Nephron (organoid): ENCODE measurements around the gene MUSK.
A peak's percentile ranks its signal among the peaks of the same experiment; 100 is the strongest.

Experiments
- H3K27ac Mint-ChIP-seq, 3 experiments: 2 replicates each; pipeline ENCODE4 v1.8.0; 2020; ENCODE audit warnings: mixed read lengths in 3 of 3, mild to moderate bottlenecking in 2 of 3, moderate library complexity in 1 of 3
- H3K27me3 Mint-ChIP-seq: 2 replicates; pipeline ENCODE4 v1.8.0; 2021; ENCODE audit warnings: low read depth, mild to moderate bottlenecking, moderate library complexity, mixed read lengths
- H3K36me3 Mint-ChIP-seq: 2 replicates; pipeline ENCODE4 v1.8.0; 2020; ENCODE audit warnings: low read depth, mixed read lengths
- H3K4me1 Mint-ChIP-seq: 2 replicates; pipeline ENCODE4 v1.8.0; 2020; ENCODE audit warnings: mixed read lengths
- H3K4me3 Mint-ChIP-seq, 3 experiments: 2 replicates each; pipeline ENCODE4 v1.8.0; 2020; ENCODE audit warnings: mild to moderate bottlenecking in 3 of 3, mixed read lengths in 3 of 3, moderate library complexity in 2 of 3
- H3K9me3 Mint-ChIP-seq: 2 replicates; pipeline ENCODE4 v1.8.0; 2020; ENCODE audit warnings: mixed read lengths
- TF ChIP-seq, protein P1 (sequence below), 3 experiments: fragments of 200-600 bp; sonication (generic); IDR thresholded peaks; one replicate each; pipeline ENCODE4 v1.5.0; 2021; ENCODE audit warnings: antibody characterized with exemption in 3 of 3; ENCODE audit not compliant: unreplicated experiment in 3 of 3

The MUSK gene

DNA sequence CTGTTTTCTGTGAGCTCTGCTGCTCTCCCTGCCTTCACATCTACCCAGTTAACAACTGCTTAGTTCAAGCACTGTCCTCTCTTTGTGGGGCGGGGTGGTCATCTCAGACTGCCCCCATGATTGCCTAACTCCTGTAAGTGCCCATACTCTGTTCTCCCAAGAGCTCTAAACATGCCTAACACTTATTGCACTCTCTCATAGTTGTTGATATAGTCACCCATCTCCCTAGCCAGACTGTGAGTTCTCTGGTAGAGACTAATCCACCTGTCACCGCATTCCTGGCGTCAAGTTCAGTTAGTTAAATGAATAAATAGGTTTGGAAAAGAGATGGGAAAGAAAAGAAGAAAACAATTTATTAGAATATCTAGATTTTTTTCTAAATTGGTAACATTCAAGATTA lies 18.3 kb upstream of the MUSK start:
- no peaks in the 10 kb centered on the region for H3K27me3 Mint-ChIP-seq
- peaks cover 33% of the 10 kb centered on the region for H3K4me1 Mint-ChIP-seq

DNA sequence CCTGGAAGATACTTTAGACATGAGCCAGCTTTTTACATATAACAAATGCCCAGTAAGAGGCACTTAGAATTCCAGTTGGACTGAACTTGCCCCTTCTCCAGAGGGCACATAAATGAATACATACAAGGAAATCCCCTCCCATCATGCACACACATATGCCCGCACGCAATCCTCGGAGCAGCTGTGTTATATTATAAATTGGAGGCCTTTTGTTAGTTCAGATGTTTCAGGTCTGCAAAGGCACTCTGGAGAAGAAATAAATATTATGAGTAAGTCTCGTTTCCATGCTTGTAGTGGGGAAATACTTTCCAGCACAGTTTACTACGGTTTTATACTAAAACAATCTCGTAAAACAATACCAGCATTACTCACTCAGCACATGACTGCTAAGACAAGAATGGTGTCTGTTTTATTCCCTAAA lies 17.6 kb upstream of the MUSK start:
- H3K9me3 Mint-ChIP-seq: no peaks in the 10 kb centered on the region
- H3K27ac Mint-ChIP-seq: peak overlapping the region; percentile 50 to 93 (median 72)
- no peaks in the 10 kb centered on the region for H3K36me3 Mint-ChIP-seq
- no peaks in the 10 kb centered on the region for H3K27me3 Mint-ChIP-seq
- TF ChIP-seq, protein P1, sequence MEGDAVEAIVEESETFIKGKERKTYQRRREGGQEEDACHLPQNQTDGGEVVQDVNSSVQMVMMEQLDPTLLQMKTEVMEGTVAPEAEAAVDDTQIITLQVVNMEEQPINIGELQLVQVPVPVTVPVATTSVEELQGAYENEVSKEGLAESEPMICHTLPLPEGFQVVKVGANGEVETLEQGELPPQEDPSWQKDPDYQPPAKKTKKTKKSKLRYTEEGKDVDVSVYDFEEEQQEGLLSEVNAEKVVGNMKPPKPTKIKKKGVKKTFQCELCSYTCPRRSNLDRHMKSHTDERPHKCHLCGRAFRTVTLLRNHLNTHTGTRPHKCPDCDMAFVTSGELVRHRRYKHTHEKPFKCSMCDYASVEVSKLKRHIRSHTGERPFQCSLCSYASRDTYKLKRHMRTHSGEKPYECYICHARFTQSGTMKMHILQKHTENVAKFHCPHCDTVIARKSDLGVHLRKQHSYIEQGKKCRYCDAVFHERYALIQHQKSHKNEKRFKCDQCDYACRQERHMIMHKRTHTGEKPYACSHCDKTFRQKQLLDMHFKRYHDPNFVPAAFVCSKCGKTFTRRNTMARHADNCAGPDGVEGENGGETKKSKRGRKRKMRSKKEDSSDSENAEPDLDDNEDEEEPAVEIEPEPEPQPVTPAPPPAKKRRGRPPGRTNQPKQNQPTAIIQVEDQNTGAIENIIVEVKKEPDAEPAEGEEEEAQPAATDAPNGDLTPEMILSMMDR (IDR thresholded peaks at IDR 0.05; ENCODE audit: unreplicated experiment in 3 of 3): no peak
- H3K4me1 Mint-ChIP-seq: peaks cover 33% of the 10 kb centered on the region
- no peak overlapping the region for H3K4me3 Mint-ChIP-seq

More for the DNA sequence above, 18.3 kb upstream of the MUSK start:
- no peak overlapping the region for H3K4me3 Mint-ChIP-seq
- TF ChIP-seq, protein P1 (IDR thresholded peaks at IDR 0.05; ENCODE audit: unreplicated experiment in 3 of 3): no peak
- H3K9me3 Mint-ChIP-seq: no peaks in the 10 kb centered on the region
- peak overlapping the region in 1 of 3 experiments; percentile 7 for H3K27ac Mint-ChIP-seq
- H3K36me3 Mint-ChIP-seq: no peaks in the 10 kb centered on the region

DNA sequence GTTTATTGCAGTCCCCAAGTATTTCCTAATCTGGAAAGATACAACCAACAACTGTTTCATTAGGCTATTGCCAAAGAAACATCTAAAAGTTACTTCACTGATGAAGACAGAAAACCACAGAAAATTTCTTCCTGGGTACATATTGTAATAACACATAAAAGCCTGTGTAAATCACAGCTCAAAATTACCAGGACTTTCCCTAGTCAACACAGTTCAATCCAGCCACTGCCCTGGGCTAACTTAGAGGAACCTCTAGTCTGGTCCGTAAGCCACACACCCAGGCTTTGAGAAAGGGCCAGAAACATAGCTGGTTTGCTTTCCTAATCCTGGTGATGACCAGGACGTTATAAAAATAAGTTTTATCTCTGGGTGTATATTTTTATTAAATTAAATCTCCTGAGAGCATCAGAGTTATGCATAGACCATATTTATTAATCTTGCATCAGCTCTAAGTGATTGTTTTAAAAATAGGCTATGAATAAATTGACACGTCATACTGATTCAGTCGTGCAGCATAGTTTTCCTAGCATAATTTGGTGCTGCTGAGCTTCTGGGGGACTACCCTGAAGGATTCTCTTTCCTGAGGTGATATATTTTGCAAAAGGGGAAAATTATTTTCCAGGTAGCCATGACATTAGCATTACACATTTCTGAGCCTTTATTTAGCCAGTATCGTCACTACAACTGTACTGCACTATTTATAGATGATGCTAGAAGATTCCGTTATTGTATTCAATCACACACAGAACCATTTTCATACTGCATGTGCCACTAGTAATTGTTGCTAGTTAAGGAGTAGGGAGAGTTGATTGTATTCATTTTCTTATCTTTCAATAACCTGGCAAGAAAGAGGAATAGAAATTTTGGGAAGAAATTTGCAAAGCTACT lies 12.6 kb upstream of the MUSK start:
- H3K9me3 Mint-ChIP-seq: peaks cover 2% of the 10 kb centered on the region
- H3K27me3 Mint-ChIP-seq: no peaks in the 10 kb centered on the region
- H3K4me3 Mint-ChIP-seq: no peak overlapping the region
- H3K27ac Mint-ChIP-seq: no peak overlapping the region
- no peaks in the 10 kb centered on the region for H3K36me3 Mint-ChIP-seq
- peaks cover 13% of the 10 kb centered on the region for H3K4me1 Mint-ChIP-seq
- TF ChIP-seq, protein P1 (IDR thresholded peaks at IDR 0.05; ENCODE audit: unreplicated experiment in 3 of 3): no peak

DNA sequence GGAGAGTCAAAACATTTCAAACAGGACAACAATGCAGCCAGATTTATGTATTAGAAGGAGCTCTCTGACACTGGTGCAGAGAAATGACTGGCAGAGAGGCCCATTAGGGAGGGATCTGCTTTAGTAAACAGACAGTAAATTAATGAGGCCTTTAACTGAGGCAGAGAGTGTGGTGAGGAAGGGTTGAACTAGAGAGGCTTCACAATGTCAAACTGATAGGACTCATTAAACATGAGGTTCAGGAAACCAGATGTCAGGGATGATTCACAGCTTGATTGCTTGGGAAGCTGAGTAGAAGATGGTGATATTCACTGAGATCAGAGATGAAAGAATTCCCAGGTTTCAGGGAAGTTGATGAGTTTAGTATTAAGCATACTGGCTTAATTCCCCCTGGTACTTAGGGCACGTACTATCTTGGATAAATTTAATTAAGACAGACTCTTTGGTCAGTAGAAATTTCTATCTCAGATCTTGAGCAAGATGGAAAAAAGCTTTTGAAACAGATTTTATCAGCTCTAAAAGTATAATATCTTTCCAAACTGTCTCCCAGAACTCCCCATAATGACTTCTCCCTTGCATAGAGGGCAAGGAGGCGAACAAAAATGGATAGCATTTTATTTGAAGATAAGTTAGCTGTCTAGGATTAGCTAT lies 8.6 kb upstream of the MUSK start:
- H3K9me3 Mint-ChIP-seq: peaks cover 2% of the 10 kb centered on the region
- H3K4me3 Mint-ChIP-seq: no peak overlapping the region
- no peaks in the 10 kb centered on the region for H3K27me3 Mint-ChIP-seq
- no peaks in the 10 kb centered on the region for H3K4me1 Mint-ChIP-seq
- TF ChIP-seq, protein P1 (IDR thresholded peaks at IDR 0.05; ENCODE audit: unreplicated experiment in 3 of 3): no peak
- peak overlapping the region in 1 of 3 experiments; percentile 40 for H3K27ac Mint-ChIP-seq
- H3K36me3 Mint-ChIP-seq: no peaks in the 10 kb centered on the region

DNA sequence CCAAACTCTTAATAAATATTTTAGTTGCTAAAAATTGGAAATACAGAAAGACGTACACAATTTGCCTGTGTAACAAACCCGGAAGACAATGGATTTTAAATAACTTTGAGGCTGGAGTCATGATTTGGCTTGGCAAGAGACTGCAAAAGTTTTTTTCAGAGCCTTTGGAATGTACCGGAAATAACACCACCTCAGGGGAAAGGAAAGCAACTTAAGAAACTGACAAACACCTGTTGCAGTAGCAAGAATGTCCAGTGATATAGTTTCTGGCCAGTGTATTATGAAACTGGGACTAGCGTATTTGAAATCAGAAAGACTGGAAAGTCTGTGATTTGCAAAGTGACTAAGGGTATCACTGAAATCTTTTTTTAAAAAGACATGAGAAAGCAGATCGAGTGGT lies 842 bp downstream of the MUSK start:
- Mint-ChIP-seq H3K4me3 (peak overlapping the region in 2 of 3 experiments; percentile 81 to 88), H3K4me1 (peaks cover 35% of the 10 kb centered on the region), H3K36me3 (no peaks in the 10 kb centered on the region), H3K27me3 (no peaks in the 10 kb centered on the region), H3K27ac (peak overlapping the region in 2 of 3 experiments; percentile 6 to 66), H3K9me3 (peaks cover 4% of the 10 kb centered on the region)
- TF ChIP-seq, protein P1 (IDR thresholded peaks at IDR 0.05; ENCODE audit: unreplicated experiment in 3 of 3): no peak
